T1000 (cell line): ENCODE measurements around the gene GRIN3B.

Source experiments
- DNase-seq: peaks from one replicate; lab custom pipeline; 2025; ENCODE audit warnings: mixed read lengths; lab: John Stamatoyannopoulos, UW

Gene GRIN3B

DNA sequence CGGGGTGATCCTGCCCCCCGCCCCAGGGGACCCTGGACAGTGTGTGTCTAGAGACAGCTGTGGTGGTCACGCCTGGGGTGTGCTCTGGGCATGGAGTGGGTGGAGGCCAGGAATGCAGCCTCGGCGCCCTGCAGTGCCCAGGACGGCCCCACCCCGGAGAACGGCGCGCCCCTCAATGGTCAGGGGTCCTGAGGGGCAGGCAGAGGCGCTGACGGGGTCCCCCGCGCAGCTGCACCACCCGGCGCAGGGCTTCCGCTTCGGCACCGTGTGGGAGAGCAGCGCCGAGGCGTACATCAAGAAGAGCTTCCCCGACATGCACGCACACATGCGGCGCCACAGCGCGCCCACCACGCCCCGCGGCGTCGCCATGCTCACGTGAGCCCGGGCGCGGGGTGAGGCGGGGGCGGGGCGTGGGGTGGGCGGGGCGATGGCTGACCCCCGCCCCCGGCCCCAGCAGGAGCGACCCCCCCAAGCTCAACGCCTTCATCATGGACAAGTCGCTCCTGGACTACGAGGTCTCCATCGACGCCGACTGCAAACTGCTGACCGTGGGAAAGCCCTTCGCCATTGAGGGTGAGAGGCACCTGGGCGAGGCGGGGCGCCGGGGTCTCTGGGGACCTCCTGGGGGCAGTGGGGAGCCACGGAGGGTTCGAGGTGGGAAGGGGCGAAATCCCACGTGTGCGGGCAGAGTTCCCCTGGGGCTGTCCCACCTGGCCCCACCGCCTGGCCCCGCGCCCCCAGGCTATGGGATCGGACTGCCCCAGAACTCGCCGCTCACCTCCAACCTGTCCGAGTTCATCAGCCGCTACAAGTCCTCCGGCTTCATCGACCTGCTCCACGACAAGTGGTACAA lies 7.4 kb downstream of the GRIN3B start:
- DNase-seq = no peak

DNA sequence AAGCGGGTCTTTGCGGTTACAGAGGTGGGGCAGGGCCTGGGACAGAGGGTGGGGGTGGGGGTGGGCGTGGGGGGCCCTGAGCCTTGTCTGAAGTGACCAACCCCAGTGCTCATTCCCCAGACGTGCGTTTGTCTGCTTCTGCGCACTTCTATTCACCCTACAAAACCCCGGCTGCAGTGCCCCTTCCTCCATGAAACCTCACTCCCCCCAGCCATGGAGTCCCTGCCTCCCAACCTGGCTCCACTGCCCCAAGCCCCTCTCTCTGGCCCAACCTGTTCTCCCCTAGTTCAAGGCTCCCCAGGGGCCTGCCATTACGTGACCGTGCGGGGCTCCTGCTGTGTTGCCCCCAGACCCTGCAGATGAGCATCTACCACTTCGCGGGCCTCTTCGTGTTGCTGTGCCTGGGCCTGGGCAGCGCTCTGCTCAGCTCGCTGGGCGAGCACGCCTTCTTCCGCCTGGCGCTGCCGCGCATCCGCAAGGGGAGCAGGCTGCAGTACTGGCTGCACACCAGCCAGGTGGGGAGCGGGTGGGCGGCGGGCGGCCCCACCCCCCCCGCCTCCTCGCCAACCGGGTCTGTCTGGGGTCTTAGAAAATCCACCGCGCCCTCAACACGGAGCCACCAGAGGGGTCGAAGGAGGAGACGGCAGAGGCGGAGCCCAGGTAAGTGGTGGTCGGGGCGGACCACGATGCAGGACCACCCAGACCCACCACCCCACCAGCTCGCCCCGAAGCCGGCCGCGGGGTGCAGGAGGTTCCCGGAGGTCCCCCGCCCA lies 8.2 kb downstream of the GRIN3B start:
- DNase-seq = no peak

DNA sequence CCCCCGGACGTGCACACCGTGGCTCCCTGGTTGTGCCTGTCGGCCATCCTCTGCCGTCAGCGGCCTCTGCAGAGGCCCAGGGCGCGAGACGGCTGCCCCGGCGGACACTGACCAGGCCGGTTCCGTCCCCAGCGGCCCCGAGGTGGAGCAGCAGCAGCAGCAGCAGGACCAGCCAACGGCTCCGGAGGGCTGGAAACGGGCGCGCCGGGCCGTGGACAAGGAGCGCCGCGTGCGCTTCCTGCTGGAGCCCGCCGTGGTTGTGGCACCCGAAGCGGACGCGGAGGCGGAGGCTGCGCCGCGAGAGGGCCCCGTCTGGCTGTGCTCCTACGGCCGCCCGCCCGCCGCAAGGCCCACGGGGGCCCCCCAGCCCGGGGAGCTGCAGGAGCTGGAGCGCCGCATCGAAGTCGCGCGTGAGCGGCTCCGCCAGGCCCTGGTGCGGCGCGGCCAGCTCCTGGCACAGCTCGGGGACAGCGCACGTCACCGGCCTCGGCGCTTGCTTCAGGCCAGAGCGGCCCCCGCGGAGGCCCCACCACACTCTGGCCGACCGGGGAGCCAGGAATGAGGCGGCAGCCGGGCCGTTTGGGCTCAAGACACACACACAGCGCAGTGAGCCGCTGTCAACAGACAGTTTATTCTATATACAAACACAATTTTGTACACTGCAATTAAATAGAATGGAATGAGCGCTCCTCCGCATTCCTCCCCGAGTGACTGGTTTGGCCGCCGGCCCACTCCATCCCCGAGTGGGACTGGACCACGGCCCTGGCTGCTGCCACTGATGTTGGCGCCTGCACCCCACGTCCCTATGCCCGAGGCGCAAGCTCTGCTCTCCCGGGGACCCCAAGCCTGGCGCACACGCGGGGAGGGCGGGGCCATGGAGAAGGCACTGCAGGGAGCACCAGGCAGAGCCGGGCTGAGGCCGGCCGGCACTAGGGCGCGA lies 9.1 kb downstream of the GRIN3B start:
- DNase-seq = peak; percentile 83

DNA sequence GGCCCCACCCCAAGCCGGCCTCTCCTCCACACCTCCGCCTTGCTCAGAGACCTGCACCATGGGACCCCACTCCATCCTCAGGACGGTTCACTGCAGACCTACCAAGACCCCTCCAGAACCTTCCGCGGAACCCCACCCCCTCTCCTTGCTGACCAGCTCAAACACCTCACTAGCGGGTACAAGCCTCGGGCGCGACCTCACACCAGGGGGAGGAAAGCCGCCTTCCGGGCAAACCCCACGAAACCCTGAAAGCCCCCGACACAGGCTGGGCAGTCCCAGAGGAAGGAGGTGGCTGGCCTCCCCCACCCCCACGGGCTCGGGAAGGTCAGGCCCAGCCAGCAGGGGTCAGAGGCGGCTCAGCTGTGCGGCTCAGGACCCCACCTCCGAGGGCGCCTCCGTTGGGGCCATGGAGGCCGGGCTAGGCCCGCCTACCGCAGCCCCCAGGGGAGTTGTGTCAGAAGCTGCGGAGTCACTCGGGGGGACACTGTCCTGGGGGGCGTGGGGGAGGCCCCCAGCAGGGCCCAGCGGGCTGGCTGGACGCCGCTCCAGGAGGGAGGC lies 9.8 kb downstream of the GRIN3B start:
- no peak for DNase-seq

DNA sequence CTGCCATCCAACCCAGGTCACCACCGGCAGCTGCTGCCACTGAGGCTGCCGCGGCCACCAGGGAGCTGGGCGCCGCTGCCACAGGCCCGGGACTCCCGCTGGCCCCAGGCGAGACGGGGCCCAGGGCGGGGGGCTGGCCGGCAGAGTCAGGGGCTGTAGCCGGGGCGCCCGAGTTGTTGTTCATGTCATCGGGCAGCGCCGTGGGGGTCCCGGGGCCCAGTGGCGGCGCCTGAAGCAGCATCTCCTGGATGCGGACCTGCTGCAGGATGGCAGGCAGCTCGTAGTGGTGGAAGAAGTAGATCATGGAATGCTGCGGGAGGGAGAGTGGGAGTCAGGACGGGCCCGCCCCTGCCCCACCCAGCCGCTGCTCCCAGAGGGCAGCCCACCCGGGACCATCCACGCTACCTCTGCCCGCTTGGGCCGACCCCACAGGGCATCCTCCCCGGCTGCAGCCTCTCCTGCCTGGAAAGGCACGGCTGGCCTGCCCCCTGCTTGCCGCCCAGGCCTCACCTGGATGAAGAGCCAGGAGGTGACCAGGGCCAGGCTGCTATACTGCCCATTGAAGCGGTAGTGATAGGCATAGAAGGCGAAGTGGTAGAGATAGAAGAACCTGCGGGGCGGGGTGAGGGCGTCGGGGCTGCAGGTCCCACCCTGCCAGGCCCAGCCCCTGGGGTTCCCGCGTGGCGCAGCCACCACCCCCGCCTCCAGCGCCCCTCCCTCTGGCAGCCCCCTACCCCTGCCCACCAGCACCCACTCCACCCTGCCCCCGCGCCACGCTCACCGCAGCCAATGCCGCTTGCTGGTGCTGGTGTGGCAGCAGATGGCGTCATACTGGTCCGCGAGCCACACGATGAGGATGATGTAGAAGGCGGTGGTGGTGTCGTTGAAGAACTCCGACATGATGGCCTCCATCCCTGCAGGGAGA lies 10.6 kb downstream of the GRIN3B start:
- DNase-seq = no peak

DNA sequence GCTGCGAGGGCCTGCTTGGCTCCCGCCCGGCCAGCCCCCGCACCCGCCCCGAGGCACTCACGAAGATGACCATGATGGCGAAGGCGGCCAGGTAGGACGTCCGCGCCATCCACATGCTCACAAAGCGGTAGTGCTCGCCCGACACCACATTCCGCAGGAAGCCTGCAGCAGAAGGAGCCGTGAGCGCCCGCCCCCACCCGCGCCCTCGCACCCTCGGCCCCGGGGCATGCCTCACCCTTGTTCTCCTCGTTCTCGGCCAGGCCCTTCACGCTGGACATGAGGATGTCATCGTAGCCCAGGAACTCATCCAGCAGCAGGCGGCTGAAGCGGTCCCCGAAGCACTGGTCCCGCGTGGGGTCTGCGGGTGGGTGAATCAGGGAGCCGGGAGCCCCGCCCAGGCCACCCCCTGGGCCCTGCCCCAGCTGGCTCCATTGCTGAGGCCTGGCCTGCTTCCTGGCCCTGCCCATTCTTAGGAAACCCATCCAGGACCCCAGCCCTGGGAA lies 11.7 kb downstream of the GRIN3B start:
- no peak for DNase-seq

DNA sequence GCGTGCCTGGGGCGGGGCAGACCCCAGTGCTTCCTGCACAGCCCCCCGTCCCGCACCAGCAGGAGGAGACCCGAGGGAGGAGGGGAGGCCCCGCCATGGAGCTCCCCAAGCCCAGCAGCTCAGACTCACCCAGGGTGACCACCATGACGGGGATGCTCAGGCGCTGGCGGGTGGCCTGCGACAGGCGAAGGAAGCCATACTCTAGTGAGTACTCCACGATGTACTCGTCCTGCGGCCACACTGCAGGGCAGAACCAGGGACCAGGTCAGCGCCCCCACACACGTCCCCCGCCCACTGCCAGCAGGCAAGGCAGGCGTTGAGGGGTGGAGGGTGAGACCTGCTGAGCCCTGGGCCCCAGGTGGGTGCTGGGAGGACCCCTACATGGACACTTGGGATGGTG lies 12.1 kb downstream of the GRIN3B start:
- no peak for DNase-seq

DNA sequence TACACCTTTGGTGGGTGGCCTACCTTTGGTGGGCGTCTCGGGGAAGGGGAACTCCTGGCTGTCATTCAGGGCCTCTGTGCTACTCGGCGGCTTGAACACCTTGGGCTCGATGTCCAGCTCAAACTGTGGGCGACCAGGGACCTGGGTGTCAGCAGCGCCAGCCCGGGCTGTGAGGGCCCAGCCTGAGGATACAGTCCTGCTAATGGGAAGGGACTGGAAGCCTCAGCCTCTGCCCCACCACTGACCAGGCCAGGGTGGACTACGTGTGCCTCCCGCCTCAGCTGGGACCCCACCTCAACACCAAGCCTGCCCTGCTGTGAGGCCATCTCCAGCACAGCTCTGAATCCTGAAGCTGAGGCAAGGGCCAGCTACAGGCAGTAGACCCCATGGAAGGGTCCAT lies 13.0 kb downstream of the GRIN3B start:
- DNase-seq = no peak

DNA sequence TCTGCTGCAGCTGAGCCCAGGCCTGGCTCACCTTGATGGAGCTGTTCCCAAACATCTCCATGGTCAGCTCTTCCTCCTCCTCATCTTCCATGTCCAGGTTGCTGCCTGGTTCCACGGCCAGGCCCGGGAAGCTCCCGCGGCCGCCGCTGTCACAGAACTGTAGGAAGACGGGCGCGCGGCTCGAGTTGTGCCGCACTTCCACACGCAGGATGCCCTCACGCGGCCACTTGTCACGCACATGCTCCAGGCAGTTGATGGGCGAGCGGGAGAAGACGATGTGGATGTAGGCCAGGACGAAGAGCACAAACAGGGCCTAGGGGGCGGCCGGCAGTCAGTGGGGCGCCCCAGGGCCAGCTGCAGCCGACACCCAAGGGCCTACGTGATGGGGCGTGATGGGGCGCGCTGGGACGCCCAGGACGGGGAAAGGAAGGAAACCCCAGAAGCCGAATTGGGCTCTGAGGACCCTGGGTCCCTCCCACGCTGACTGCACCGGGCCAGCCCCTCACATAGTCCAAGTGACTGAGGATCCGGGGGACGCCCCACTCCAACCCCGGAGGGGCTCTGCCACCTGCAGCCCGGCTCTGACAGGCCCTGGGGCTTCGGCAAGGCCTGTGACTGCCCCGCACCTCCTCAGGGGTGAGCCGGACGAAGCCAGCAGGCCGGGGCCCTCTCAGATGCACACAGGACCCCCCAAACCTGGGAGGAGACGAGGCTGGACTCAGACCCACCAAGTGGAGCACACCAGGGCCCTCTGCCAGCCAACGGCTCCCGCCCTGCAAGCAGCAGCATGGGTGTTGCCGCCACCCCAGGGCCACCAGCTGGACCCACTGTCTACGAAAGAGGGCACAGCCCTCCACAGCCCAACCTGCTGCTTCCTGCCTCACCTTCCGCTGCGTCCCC lies 14.2 kb downstream of the GRIN3B start:
- DNase-seq = no peak

DNA sequence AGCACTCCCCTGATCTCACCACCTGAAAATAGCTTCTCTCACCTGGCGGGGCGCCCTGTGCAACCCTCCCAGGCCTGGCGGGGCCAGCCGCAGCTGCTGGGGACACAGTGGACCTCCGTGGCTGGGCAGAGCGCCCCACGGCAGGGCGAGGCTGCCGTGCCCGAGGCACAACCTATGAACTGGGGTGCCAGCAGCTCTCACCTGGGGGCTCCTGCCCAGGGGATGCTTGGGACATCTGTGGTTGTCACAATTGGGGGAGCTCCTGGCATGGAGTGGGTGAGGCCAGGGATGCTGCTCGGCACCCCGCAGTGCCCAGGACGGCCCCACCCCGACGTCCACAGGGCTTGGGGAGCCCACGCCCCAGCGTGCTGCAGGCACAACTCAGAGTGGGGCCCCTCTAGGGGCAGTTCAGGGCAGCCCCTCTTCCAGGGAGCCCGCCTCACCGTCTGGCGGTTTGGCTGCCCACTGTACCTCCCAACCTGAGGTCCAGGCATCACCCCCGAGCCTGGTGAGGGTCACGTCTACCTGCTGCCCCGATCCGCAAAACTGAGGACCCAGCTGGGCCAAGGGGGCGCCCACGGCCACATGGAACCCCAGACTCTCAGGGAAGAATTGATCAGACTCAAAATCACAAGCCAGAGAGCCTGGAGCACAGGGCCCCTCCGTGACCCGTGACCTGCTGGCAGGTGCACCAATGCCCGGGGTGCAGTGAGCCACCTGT lies 15.0 kb downstream of the GRIN3B start:
- no peak for DNase-seq

DNA sequence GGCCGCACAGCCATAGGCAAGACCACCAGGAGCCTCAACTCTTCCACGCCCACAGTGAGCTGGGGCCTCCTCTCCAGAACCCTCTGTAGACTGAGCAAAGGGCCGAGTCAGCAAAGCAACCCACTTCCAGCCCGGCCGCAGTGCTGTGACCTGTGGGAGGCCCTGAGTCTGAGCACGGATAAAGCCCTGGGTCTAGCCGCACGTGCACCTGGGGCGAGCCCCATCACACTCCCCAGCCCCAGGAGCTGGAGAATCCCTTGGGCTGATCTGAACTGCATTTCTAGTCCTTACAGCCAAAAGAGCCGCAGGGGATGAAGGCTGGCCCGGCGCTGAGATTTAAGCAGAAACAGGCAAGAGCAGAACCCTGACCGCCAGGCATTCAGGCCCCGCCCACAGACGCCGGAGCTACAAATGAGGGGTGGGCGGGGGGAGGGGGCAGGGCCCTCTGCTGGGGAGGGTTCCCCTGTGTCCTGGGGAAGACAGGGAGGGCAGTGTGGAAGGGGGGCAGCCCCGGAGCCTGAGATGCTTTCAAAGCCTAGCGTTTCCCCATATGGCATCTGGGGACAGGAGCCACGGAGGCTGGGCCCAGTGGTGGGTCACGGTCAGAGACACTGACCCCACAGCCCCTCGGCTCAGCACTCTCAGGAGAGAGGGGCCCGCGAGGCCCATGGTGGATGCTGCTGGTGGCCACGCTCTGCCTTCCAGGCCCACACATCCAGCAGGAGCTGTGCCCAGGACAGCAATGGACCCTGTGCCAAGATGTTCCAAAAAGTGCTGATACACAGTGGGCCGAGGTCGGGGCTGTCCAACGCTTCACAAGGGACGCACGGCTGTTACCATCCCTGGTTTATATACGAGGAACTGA lies 15.8 kb downstream of the GRIN3B start:
- DNase-seq = no peak

DNA sequence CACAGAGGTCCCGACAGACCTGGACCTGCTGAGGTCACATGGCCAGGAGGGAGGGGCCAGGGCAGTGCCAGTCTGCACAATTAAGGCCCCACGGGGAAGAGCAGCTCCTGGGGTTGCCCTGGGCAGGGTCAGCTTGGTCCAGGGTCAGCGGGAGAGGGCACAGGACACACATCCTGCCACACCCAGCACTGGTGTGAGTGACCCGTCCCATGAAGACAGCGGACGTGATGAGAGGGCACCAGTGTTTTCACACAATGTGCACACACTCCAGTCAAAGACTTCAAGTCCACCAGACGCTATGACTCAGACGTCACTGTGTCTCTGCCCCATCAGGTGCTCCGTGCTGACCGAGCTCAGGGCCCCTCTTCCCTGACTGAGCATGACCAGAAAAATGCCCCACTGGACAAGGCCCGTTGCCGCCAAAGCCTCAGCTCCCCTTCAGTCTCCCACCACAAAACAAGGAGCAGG lies 16.5 kb downstream of the GRIN3B start:
- DNase-seq = no peak

DNA sequence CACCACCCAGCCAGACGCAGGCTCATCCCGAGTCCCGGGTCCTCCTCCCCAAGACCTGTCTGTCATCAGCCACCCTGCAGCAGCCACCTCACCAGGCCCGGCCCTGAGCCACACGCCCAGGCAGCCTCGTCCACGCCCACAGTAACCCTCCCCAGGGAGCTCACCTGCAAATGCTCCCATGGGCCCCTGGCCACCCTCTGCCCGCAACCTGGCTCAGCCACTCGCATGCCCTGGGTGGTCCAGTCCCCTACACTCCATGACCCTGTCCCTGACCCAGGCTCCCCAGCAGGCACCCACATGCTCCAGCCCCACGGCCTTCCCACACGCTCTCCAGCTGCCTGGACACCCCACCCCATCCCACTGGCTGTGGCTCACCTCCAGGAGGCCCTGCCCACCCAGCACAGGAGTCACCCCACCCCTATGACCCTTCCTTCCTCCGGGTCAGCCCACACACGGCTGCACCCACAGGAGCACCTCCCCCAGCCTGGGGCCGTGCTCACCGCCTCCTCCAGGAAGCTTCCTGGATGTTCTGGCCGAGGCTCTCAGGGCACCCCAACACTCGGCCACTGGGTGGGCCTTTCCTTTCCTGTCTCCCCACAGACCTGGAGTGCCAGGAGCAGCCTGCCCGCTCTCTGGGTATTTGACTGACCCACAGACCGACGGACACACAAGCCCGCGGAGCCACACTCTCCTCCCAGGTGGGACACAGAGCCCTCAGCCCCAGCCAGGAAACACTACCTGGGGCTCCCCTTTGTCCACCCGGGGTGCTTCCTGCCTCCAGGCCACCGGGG lies 17.1 kb downstream of the GRIN3B start:
- DNase-seq = no peak

DNA sequence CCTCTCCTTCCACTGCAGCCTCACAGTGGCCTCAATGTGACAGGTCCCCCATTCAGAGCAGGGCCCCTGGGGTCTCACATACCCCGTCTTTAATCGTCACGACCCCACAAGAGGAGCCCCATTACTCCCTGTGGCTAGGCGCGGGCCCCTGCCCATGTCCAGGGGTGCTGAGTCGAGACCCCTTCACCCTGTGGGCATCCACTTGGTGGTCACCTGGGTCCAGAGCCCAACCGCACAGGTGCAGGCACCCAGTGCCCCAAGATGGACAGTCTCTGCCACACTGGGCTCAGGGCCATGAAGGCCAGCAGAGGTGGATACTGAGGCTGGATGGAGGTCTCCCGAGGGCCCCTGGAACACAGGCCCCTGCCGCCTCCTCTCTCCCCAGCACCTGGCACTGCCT lies 17.7 kb downstream of the GRIN3B start:
- no peak for DNase-seq

DNA sequence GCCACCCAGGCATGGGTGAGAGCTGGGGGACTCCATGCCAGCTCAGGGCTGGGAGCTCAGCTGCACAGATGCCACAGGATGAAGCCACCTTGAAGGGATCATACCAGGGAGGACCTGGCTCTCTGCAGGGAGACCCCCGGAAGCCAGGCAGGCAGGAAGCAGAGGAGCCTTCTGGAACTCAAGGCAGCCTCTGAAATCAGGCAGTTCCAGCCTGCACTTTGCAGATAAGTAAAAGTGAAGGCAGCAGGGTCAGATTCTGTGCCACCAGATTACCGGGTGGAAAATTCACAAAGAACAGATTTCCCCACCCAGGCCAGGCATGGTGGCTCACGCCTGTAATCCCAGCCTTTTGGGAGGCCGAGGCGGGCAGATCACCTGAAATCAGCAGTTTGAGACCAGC lies 18.2 kb downstream of the GRIN3B start:
- no peak for DNase-seq

DNA sequence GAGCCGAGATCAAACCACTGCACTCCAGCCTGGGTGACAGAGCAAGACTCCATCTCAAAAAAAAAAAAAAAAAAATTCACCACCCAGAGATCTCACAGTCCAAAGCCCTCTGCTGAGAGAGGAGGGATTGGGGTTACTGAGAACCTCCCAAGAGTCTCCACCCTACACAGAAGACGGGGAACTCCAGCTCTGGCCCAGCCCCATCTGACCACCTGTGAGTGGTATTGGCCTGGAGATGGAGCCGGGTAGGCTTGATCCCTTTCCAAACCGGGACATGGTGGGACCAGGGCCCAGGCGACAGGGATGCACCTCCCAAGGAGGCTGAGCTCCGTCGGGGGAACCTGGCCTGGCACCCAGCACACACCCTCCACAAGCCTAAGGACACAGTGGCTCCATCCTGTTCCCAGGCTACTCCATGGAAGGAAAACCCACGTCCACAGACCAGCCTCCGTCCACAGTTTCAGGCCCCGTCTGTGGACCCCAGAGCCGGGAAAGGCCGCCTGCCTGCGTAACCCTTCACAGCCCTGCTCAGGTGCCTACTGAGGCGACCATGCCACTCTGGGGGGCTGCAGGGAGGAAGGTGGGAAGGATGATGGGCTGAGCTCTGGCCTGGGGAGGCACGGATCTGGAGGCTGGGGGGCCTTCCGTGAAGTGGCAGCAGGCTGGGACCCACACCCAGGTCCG lies 18.9 kb downstream of the GRIN3B start:
- DNase-seq = no peak
